ENCODE data around the gene PSMG3. TPM values are rescaled to one million over a fixed set of nuclear protein-coding genes. Genes with fewer than 3 reads are reported as not detected.
A peak's percentile ranks its signal among the peaks of the same experiment; 100 is the strongest.

PSMG3 gene
- total and polyA plus RNA-seq, 2 of the 8 experiments (the other 6 are each of a cell fraction or from before 2014, with no cell fraction given) = 30.2 to 62.0 TPM

DNA sequence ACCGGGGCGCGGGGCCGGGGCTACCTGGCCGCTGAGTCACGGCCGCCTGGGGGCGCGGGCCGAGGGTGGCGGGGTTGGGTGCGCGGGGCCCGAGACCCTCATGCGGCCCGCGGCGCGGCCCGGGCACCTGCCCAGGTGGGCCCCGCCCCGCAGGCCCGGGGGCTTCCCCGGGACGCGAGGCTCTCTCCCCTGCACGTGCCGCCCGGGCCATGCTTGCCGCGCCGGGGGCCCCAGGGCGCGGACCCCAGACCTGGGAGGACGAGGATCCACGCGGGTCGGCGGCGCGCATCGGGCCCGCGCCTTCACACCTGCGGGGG lies 38.9 kb downstream of the PSMG3 start:
- Histone ChIP-seq H3K27ac (ENCODE audit: low read depth, low read length) (no peak overlapping the region), H3K23me2 (ENCODE audit: low read depth, low read length) (peaks cover 6% of the 10 kb centered on the region; the same call in 1 of the 2 replicates), H3K27me3 (replicated peaks in 1 of 4; ENCODE audit: control insufficient read depth in 3 of 4, extremely low read depth in 1 of 4, insufficient read depth in 3 of 4, low read length in 3 of 4) (no peaks in the 10 kb centered on the region; a peak in 2 of 7 replicates), H3K9ac (replicated peaks in 1 of 4; ENCODE audit: extremely low read depth in 1 of 4, low read depth in 3 of 4, low read length in 3 of 4) (peak overlapping the region in 1 of 4 experiments; percentile 76; a peak in 2 of 7 replicates), H4K91ac (replicated peaks; ENCODE audit: insufficient read length, low read length) (no peak overlapping the region), H3K79me2 (ENCODE audit: control insufficient read depth in 1 of 2, insufficient read depth in 2 of 2, low read length in 2 of 2) (peaks cover 0 to 46% of the 10 kb centered on the region in 2 experiments; a peak in 3 of 4 replicates), H3K23ac (ENCODE audit: insufficient read length) (no peak overlapping the region), H2BK5ac (ENCODE audit: low read depth, low read length) (no peak overlapping the region), H3K4me1 (replicated peaks in 1 of 4; ENCODE audit: control insufficient read depth in 3 of 4, insufficient read depth in 4 of 4, low read length in 3 of 4) (peaks cover 4 to 27% (median 18%) of the 10 kb centered on the region in 4 experiments), H3K4me3 (ENCODE audit: extremely low read depth in 1 of 4, insufficient read depth in 2 of 4, low read depth in 3 of 4, low read length in 4 of 4) (peak overlapping the region; percentile 17 to 66 (median 37); a peak in 5 of 8 replicates), H3K4me2 (ENCODE audit: insufficient read depth in 1 of 2, low read depth in 2 of 2, low read length in 2 of 2) (peak overlapping the region; percentile 80 to 83), H2BK15ac (ENCODE audit: low read length) (no peak overlapping the region), H3K36me3 (ENCODE audit: control insufficient read depth in 2 of 4, insufficient read depth in 4 of 4, low read length in 3 of 4) (no peaks in the 10 kb centered on the region), H2BK20ac (ENCODE audit: low read length) (no peak overlapping the region), H4K20me1 (replicated peaks in 1 of 2; ENCODE audit: control insufficient read depth in 1 of 2, insufficient read depth in 2 of 2, low read length in 2 of 2) (peaks cover 6 to 14% of the 10 kb centered on the region in 2 experiments), H3K18ac (ENCODE audit: extremely low read depth, low read length) (no peak overlapping the region; the same call in 1 of the 2 replicates), H2BK12ac (ENCODE audit: low read depth, low read length) (no peak overlapping the region), H4K5ac (ENCODE audit: insufficient read length, low read depth, low read length) (no peak overlapping the region), H3K9me3 (ENCODE audit: insufficient read depth in 2 of 2, low read depth in 1 of 2, low read length in 1 of 2) (no peaks in the 10 kb centered on the region), H3K79me1 (ENCODE audit: low read depth, low read length) (peaks cover 17% of the 10 kb centered on the region), H2BK120ac (replicated peaks; ENCODE audit: low read depth, low read length) (no peak overlapping the region), H3K56ac (replicated peaks; ENCODE audit: insufficient read length, low read depth, low read length) (no peak overlapping the region), H4K8ac (ENCODE audit: extremely low read depth, insufficient read depth, low read length) (no peak overlapping the region), H2AFZ (ENCODE audit: low read length) (no peak overlapping the region), H3K14ac (ENCODE audit: insufficient read length) (no peak overlapping the region), H2AK5ac (ENCODE audit: low read depth, low read length) (no peak overlapping the region), H3K4ac (replicated peaks; ENCODE audit: insufficient read length, low read depth, low read length) (no peak overlapping the region)
- DNase-seq (ENCODE audit: low read depth in 1 of 2, low spot score in 2 of 2) (no peak), FAIRE-seq (no peak)
- TF ChIP-seq, protein P1, sequence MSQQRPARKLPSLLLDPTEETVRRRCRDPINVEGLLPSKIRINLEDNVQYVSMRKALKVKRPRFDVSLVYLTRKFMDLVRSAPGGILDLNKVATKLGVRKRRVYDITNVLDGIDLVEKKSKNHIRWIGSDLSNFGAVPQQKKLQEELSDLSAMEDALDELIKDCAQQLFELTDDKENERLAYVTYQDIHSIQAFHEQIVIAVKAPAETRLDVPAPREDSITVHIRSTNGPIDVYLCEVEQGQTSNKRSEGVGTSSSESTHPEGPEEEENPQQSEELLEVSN (IDR thresholded peaks at IDR 0.05) = 0 out of 2 replicates have a peak, but pooled peaks have one; percentile 11
- TF ChIP-seq KDM4A (IDR thresholded peaks at IDR 0.05; ENCODE audit: low read depth, low read length, severe bottlenecking) = peak; percentile 43
- TF ChIP-seq RXRA (IDR thresholded peaks at IDR 0.05; ENCODE audit: insufficient read depth, low read depth, low read length) = no peak
- TF ChIP-seq SIN3A (conservative IDR thresholded peaks at IDR 0.05 in 1 of 2, IDR thresholded peaks at IDR 0.05 in 1 of 2; ENCODE audit: low read depth in 1 of 2, low read length in 2 of 2) = no peak
- POLR2A ChIA-PET (ENCODE audit: partially characterized antibody) = no interaction called here
- no CpG with 5 or more reads among the region's 45 CpGs for WGBS, 2 experiments (ENCODE audit: extremely low coverage in 1 of 2, insufficient coverage in 1 of 2, insufficient read length in 1 of 2, insufficient replicate concordance in 2 of 2, low coverage in 1 of 2, low lambda C conversion rate in 2 of 2, missing lambda C conversion rate in 1 of 2)
- CTCF ChIA-PET (ENCODE audit: partially characterized antibody) = no interaction called here
